SK-N-SH (cell line): ENCODE measurements around the gene GIPC2. TPM values are rescaled to one million over a fixed set of nuclear protein-coding genes. Genes with fewer than 3 reads are reported as not detected.

Experiments
- CTCF ChIA-PET: fragments of 300-600, 350-600 bp; formaldehyde crosslinking; extraction: SDS; loops from one replicate; lab custom pipeline; 2021; lab: Yijun Ruan, JAX
- POLR2A ChIA-PET: fragments of 350-600 bp; sonication (Branson Sonifier 250); formaldehyde crosslinking; extraction: SDS; loops from one replicate; lab custom pipeline; 2020; ENCODE audit warnings: antibody characterized with exemption, inconsistent platforms; lab: Yijun Ruan, JAX
- DNase-seq: peaks from one replicate; pipeline ENCODE4 v3.0.0; 2012
- H2AFZ ChIP-seq: fragments of 200-600 bp; sonication (generic); 2 replicates; pipeline ENCODE4 v1.8.1; 2016; ENCODE audit warnings: antibody characterized with exemption, mild to moderate bottlenecking, low read depth
- H3F3A ChIP-seq: fragments of 200-600 bp; sonication (generic); replicated peaks from 2 replicates; pipeline ENCODE3; 2016; ENCODE audit warnings: antibody characterized with exemption, mild to moderate bottlenecking; ENCODE audit not compliant: insufficient read depth
- H3K27ac ChIP-seq, 2 experiments: fragments of 200-500 bp in 1 of 2; fragments of 200-600 bp in 1 of 2; sonication (Bioruptor generic) in 1 of 2; sonication (generic), shearing (Covaris generic) in 1 of 2; 2 replicates each; pipeline versions ENCODE4 v1.5.1 to v1.6.1; 2014 to 2016; ENCODE audit warnings: low read depth in 2 of 2, inconsistent platforms in 1 of 2, low read length in 1 of 2, mild to moderate bottlenecking in 1 of 2, mixed read lengths in 1 of 2
- H3K27me3 ChIP-seq: fragments of 200-600 bp; sonication (generic), shearing (Covaris generic); 2 replicates; pipeline ENCODE4 v1.6.1; 2016; ENCODE audit warnings: mixed run types; ENCODE audit not compliant: insufficient read depth
- H3K36me3 ChIP-seq, 2 experiments: fragments of 200-500 bp in 1 of 2; fragments of 200-600 bp in 1 of 2; sonication (Bioruptor generic) in 1 of 2; sonication (generic) in 1 of 2; replicated peaks in 1 of 2; 2 replicates each; pipeline versions ENCODE3 to v1.5.1; 2014 to 2016; ENCODE audit warnings: low read length in 1 of 2, mild to moderate bottlenecking in 1 of 2; ENCODE audit not compliant: insufficient read depth in 2 of 2, control insufficient read depth in 1 of 2
- H3K4me1 ChIP-seq, 2 experiments: fragments of 200-500 bp in 1 of 2; fragments of 200-600 bp in 1 of 2; sonication (Bioruptor generic) in 1 of 2; sonication (generic), shearing (Covaris generic) in 1 of 2; 2 replicates each; pipeline versions ENCODE4 v1.5.1 to v1.6.1; 2014 to 2016; ENCODE audit warnings: low read depth in 1 of 2, low read length in 1 of 2, mixed run types in 1 of 2; ENCODE audit not compliant: insufficient read depth in 2 of 2, control insufficient read depth in 1 of 2
- H3K4me2 ChIP-seq: fragments of 200-600 bp; sonication (generic), shearing (Covaris generic); 2 replicates; pipeline ENCODE4 v1.6.1; 2017; ENCODE audit warnings: mixed run types
- H3K4me3 ChIP-seq, 2 experiments: fragments of 200-500 bp in 1 of 2; fragments of 200-600 bp in 1 of 2; sonication (Bioruptor generic) in 1 of 2; sonication (generic), shearing (Covaris generic) in 1 of 2; 2 replicates each; pipeline versions ENCODE4 v1.5.1 to v1.8.1; 2014 to 2016; ENCODE audit warnings: low read depth in 2 of 2, inconsistent platforms in 1 of 2, low read length in 1 of 2, mild to moderate bottlenecking in 1 of 2, mixed read lengths in 1 of 2, moderate library complexity in 1 of 2
- H3K79me2 ChIP-seq: fragments of 200-600 bp; sonication (generic); 2 replicates; pipeline ENCODE4 v1.8.1; 2017; ENCODE audit warnings: mild to moderate bottlenecking; ENCODE audit not compliant: insufficient read depth
- H3K9ac ChIP-seq: fragments of 200-600 bp; sonication (generic); 2 replicates; pipeline ENCODE4 v1.6.1; 2017; ENCODE audit warnings: mixed run types
- H3K9me2 ChIP-seq: fragments of 200-600 bp; sonication (generic); 2 replicates; pipeline ENCODE4 v1.6.1; 2017; ENCODE audit warnings: mixed run types
- H3K9me3 ChIP-seq: fragments of 200-600 bp; sonication (generic); 2 replicates; pipeline ENCODE4 v1.6.1; 2017; ENCODE audit warnings: mixed run types, mild to moderate bottlenecking, moderate library complexity
- H4K20me1 ChIP-seq: fragments of 200-600 bp; sonication (generic); 2 replicates; pipeline ENCODE4 v1.6.1; 2017; ENCODE audit warnings: mild to moderate bottlenecking, mixed run types; ENCODE audit not compliant: insufficient read depth
- CHD2 ChIP-seq: fragments of 150-350 bp; IDR thresholded peaks from 2 replicates; pipeline ENCODE4 v1.6.1; 2018; ENCODE audit warnings: low read length; ENCODE audit not compliant: partially characterized antibody
- ELF1 ChIP-seq: IDR thresholded peaks from 2 replicates; pipeline ENCODE4 v1.4.0; 2012
- GATA2 ChIP-seq: sonication (generic); formaldehyde crosslinking; IDR thresholded peaks from 2 replicates; pipeline ENCODE4 v1.5.0; 2020; ENCODE audit warnings: mild to moderate bottlenecking, missing genetic modification reagents
- MAX ChIP-seq: IDR thresholded peaks from 2 replicates; pipeline ENCODE4 v1.4.0; 2012; ENCODE audit warnings: low read depth
- RCOR1 ChIP-seq: fragments of 150-350 bp; IDR thresholded peaks from 2 replicates; pipeline ENCODE4 v1.6.1; 2017; ENCODE audit warnings: antibody characterized with exemption, low read length
- REST ChIP-seq: IDR thresholded peaks from 2 replicates; pipeline ENCODE4 v1.6.1; 2012; ENCODE audit warnings: mild to moderate bottlenecking, low read depth, low read length, moderate library complexity
- RXRA ChIP-seq: IDR thresholded peaks from 2 replicates; pipeline ENCODE4 v1.4.0; 2012; ENCODE audit warnings: low read depth, mild to moderate bottlenecking, borderline replicate concordance
- TAF1 ChIP-seq: IDR thresholded peaks from 2 replicates; pipeline ENCODE4 v1.6.1; 2012; ENCODE audit warnings: low read depth, mild to moderate bottlenecking, low read length, moderate library complexity, borderline replicate concordance
- ZBTB33 ChIP-seq: IDR thresholded peaks from 2 replicates; pipeline ENCODE4 v1.4.0; 2012; ENCODE audit warnings: low read depth, borderline replicate concordance
- WGBS: methylation state at CpG from one replicate; pipeline ENCODE4 v1.1.6; 2017; ENCODE audit warnings: low lambda C conversion rate; 5-methylcytosine and 5-hydroxymethylcytosine counted together
- polyA plus RNA-seq, 3 experiments: library from polyadenylated mRNA; depleted of rRNA; stranded (reverse); fragments of >200 nt; gene quantifications; 2 replicates each; pipeline ENCODE4 v1.2.3, GENCODE V29; 2012

The GIPC2 gene
- polyA plus RNA-seq, 1 of the 3 experiments (the other 2 are of a cell fraction) = 0.02 TPM

- TF ChIP-seq REST = no peak
Measured at GRCh38 chr1:78006521-78006920, 39.2 kb upstream of the GIPC2 start (continued).

- Histone ChIP-seq H3F3A (peaks cover 36% of the 10 kb centered on the region), H3K27me3 (no peaks in the 10 kb centered on the region), H3K9me3 (no peaks in the 10 kb centered on the region), H3K9me2 (no peaks in the 10 kb centered on the region), H4K20me1 (no peaks in the 10 kb centered on the region; the same call in 1 of the 2 replicates), H3K4me1 (peaks cover 6 to 8% of the 10 kb centered on the region in 2 experiments; a peak in 2 of 4 replicates), H3K9ac (peak overlapping the region; percentile 96; the same call in 1 of the 2 replicates), H3K4me3 (peak overlapping the region in 1 of 2 experiments; percentile 70; a peak in 1 of 4 replicates), H2AFZ (no peak overlapping the region), H3K27ac (no peak overlapping the region), H3K36me3 (peaks cover under 1 to 15% of the 10 kb centered on the region in 2 experiments), H3K4me2 (peak overlapping the region; percentile 71), H3K79me2 (peaks cover 85% of the 10 kb centered on the region)
- 86% methylated on average over 4 of the region's 4 CpGs for WGBS
- TF ChIP-seq CHD2 (no peak), ELF1 (no peak), RXRA (no peak), TAF1 (no peak), RCOR1 (no peak), GATA2 (no peak), ZBTB33 (no peak), MAX (no peak)
- DNase-seq = no peak
- ChIA-PET CTCF (no interaction called here), POLR2A (no interaction called here)
Measured at GRCh38 chr1:78007677-78008341, 38.0 kb upstream of the GIPC2 start.
